Left ventricle myocardium superior (tissue), 1 donor: Measurements from ENCODE around the gene NACA2. TPM values are rescaled to one million over a fixed set of nuclear protein-coding genes. Genes with fewer than 3 reads are reported as not detected.
"Not testable (repeated sequence)": the region's sequence is repeated elsewhere in the genome, so short reads cannot be mapped to it uniquely, and the experiment has no call there.

Experiments
- ATAC-seq: fragments of 200-7000 bp; cut with Tn5 transposase; one replicate; pipeline ENCODE4 v1.9.1; 2020; ENCODE audit warnings: mild to moderate bottlenecking, moderate library complexity
- DNase-seq: peaks from one replicate; pipeline ENCODE4 v3.0.0-alpha.2; 2020
- intact Hi-C: fragments of 100-400 bp; cut with micrococcal nuclease; formaldehyde crosslinking; loops from one replicate; pipeline ENCODE4 v1.11.0; 2022
- total RNA-seq: library from RNA; stranded (reverse); fragmentation: NEBNext Ultra II Directional; extraction: Animal tissue kit (Norgen Biotek cat#: 25700); gene quantifications from one replicate; pipeline ENCODE4 v1.2.1, GENCODE V29; 2021
- donor health status: DM: no; HTN: yes; CAD: no; lungs with severe emphysema.

NACA2 gene
- total RNA-seq, 1 donor from 2014 or later: not detected

DNA sequence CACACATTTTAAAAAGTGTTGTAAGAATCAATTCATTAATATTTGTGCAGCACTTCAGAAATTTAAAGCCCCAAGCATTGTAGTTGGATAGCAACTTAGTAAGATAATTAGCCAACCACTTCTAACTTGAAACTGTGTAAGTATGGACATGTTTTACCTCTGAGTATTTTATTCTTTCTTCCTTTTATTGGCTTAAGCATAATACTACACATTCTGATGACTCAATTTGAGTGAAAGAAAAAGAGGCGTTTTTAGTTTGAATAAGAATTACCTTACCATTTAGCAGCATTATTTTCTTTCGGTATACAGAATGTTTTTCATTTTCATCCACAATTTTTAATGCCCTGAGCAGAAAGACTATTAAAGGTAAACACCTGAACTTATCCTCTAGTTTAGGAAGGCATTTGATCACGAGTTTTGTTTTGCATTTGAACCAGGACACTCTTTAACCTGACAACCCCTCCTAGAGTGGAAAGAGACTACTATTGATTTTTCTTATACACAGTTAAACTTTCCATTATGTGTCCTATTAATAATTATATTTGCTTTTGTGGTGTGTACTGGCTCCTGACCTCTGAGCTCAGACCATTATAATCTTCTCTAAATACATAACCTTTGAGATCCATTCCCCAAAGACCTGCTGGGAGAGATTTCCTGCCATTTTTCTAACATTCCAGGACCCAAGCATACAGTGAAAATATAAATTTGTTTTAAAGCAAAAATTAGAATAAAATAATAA, 9.2 kb downstream of the NACA2 start:
- intact Hi-C loops: no loop called here
- DNase-seq (no peak), ATAC-seq (no peak)

DNA sequence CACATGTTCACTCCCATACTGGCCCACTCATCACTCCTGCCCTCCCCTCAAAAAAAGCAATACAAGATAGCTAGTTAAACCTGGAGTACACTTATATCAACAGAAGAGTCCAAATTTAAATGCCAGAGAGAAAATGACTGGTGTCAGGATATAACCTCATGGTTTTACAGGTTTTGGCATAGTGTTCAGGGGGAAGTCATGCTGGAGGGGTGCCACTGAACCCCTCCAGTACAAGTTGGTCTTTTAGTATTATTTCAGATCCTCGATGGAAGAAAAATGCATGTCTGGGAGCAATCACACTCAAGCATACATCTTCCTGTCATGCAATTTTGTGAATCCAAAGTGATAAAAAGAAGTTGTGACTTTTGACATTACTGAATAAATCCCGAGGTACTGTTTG, 10.5 kb downstream of the NACA2 start:
- DNase-seq: no peak
- ATAC-seq: no peak
- intact Hi-C loops: no loop called here

DNA sequence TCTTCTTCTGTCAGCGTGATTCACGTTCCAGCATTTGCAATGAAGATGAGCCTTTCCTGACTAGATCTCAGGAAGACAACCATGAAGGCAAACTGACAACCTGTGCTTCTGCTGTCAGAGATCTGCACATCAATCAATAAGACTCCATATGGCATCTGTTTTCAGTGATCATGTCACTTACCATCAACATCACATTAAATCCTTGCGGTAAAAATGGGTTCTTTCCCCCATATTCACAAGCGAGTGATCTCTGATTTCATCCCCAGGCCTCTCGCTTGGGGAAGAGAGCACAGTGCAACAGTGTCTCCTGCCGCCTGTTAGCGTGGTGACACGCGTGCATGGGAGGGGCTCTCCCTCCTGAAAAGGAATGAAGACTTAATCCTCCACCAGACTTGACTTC, 11.1 kb downstream of the NACA2 start:
- no peak for DNase-seq
- no peak for ATAC-seq
- intact Hi-C loops: no loop called here

DNA sequence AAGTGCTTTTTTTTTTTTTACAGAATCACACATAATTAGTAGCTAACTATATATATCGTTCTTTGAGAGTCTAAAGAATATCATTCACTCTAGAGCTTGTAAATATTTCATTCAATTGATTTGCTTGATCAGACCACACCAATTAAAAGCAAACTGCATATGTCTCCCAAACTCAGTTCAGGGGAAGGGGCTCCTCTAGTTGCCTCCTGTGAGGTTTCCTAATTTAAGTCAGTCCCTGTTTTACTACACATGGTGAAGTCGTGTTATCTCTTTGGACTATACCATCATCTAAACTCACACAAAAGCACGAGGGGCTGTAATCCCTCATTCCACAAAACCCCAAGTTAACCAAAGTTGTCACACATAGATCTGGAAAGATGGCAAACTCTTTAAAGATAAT, 11.7 kb downstream of the NACA2 start:
- ATAC-seq (no peak), DNase-seq (no peak)
- intact Hi-C loops: no loop called here

DNA sequence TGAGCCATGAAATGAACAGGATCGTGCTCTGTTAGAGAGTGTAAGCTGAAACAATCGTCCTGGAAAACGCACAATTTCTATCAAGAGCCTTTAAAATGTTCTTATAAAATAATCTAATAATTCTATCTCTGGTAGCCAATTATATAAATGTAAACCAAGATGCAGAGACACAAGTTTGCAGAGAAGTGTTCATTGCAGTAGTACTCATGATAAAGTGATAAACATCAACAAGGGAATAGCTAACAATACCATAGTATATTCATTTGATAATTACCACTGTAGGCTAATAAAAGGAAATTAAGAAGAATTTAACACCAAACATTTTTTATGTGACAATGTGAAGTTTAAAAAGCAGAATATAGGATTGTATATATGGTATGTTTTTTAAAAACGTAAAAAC, 12.4 kb downstream of the NACA2 start:
- intact Hi-C loops: no loop called here
- no peak for ATAC-seq

DNA sequence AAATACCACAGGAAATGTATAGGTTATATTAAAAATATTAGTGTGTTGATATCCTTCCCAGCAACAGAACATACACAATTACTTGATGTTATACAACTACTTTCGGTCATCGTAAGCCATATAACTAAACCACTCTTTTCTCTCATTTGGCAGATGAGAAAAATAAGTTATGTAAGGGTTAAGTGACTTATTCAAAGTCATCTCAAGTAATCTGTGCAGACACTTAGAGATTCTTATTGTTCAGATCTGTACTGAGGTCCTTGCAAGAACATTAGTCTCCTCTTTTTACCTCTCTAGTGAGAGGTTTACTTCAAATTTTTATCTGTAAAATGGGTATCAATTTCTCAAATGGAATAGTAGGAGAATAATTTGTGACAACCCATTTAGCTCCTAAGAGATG, 15.0 kb downstream of the NACA2 start:
- intact Hi-C loops: no loop called here
- no peak for DNase-seq
- no peak for ATAC-seq

More for the DNA sequence above, 12.4 kb downstream of the NACA2 start:
- DNase-seq: no peak

DNA sequence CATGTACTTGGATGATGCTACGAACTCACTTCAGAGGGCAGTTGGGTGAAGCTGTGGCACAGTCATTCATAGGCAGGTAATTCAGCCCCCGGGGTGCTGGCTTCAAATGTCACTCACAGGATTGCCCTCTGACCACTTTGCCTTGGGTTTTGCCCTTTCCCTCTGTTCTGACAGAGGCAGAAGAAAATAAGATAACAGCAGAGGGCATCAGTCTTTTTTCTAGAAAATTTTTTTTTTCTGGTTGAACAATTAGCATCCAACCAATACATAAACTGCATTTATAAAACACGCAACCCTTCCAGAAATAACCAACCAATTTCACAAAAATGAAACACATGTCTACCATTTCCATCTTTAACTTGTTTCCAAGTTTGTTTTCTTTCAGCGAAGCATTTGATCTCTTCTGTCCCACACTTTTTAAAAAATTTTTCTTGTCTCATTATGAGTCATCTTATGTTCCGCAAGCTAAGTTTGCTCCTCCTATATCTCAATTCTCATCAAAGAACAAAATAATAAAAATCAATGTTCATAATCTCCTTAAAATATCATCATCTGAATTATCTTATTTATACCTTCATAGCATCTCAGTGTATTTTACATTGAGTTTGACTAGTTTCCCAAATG, 15.6 kb downstream of the NACA2 start:
- ATAC-seq: no peak
- DNase-seq: no peak
- intact Hi-C loops: no loop called here

DNA sequence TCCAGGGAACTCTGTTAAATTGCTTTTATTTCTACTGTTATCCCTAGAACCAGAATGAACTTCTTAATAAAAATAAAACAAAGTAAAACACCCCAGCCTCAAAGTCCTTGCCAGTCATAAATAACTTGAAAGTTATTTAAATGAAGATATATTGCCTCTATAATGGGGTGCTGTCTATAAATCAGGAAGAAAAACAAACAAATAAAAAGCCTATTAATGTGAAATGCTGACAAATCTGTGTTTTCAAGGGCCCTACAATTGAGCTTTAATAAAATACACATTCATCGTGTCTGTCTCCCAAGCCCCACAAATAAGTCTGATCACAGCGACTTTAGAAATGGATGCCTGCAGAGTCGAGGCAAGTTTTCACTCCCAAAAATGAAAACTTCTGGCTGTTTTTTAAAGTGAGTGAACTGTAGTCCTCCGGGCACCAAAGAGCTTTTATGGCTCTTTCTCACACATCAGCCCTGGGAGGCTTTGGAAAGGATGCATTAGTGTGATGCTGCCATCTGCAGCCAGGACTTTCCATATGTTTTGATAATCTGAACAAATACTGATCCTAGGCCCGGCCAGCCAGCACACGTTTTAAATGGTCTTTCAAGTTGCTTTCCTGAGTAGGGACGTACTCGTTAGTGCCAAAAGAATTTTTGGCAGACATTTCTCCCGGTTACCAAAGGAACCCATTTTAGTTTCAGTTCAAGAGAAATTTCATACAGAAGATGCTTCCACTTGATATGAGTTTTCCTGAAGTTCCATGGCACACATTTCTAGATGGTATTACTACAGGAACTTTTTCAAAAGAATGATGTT, 16.3 kb downstream of the NACA2 start:
- no peak for DNase-seq
- intact Hi-C loops: no loop called here
- ATAC-seq: no peak

DNA sequence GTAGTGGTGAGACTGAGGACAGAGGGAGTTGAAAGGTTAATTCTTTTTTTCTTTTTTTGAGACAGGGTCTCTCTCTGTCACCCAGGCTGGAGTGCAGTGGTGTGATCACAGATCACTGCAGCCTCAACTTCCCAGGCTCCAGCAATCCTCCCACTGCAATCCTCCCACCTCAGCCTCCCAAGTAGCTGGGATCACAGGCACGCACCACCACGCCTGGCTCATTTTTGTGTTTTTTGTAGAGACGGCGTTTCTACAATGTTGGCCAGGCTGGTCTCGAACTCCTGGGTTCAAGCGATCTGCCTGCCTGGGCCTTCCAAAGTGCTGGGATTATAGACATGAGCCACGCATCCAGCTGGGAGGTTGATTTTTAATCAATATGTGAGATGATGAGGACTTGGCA, 18.5 kb downstream of the NACA2 start:
- DNase-seq, intact Hi-C loops, ATAC-seq: not testable (repeated sequence)

DNA sequence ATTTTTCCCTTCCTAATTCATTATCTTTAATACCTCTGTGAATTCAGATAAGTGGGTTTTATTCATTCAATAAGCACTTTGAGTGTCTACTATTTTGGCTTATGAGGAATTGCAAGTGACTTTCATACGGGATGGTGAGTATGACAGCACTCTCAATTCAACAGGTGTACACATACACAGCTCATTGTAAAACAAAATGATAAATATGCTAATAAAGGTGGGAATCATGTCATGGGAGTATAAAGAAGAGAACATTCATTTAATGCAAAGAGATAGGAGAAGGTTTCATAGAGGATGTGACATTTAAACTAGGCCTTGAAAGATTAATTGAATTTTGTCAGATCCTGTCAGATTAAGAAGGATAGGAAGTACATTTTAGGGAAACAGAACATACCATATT, 19.4 kb downstream of the NACA2 start:
- ATAC-seq (no peak), DNase-seq (no peak)
- intact Hi-C loops: no loop called here

DNA sequence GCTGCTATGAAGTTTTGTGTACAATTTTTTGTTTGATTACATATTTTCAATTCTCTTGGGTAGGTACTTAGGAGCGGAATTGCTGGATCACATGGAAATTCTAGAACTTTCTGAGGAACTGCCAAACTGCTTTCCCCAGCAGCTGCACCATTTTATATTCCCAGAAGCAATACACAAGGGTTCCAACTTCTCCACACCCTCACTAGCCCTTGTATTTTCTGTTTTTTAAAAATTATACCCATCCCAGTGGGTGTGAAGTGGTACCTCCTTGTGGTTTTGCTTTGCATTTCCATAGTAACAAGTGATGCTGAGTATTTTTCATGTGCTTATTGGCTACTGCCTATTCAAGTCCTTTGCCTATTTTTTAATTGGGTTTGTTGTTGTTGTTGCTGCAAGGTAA, 20.9 kb downstream of the NACA2 start:
- ATAC-seq (no peak), DNase-seq (no peak)
- intact Hi-C loops: no loop called here

DNA sequence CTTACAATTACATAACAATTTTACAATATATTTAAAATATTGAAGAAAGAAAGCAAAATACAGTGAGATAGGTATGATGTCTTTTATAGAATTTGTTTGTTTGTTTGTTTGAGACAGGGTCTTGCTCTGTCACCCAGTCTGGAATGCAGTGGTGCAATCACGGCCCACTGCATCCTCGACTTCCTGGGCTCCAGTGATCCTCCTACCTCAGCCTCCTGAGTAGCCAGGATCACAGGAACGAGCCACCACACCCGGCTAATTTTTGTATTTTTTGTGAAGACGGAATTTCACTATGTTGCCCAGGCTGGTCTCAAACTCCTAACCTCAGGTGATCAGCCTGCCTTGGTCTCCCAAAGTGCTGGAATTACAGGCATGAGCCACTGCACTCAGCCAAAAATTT, 21.5 kb downstream of the NACA2 start:
- intact Hi-C loops, ATAC-seq, DNase-seq: not testable (repeated sequence)

DNA sequence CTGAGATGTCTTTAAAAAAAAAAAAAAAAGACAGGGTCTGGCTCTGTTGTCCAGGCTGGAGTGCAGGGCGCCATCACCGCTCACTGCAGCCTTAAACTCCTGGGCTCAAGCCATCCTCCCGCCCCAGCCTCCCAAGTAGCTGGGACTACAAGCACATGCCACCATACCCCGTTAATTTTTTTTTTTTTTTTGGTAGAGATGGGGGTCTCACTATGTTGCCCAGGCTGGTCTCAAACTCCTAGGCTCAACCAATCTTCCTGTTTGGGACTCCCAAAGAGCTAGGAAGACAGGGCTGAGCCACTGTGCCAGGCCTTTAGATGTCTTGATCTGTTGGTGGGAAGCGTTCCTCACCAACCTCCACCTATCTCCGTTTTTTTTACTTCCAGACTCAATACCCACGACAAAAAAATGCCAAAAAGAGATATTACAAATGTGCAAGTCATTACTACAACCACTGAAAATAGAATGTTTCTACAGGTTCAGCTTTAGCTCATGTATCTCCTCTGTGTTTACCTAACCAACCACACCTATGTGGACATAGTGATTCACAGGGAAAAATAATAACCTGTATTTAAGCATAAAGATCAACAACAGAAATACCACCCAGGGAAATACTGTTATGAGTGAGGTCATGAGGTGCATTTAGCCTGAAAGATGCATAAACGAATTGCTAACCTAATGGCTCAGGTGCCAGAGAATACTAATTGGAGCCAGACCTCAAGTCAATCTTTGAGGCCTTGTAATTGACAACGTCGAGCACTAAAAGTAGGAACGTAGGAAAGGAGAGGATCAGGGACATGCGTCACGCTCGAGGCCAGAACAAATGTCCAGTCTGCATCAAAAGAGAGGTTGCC, 22.6 kb downstream of the NACA2 start:
- intact Hi-C loops: no loop called here

DNA sequence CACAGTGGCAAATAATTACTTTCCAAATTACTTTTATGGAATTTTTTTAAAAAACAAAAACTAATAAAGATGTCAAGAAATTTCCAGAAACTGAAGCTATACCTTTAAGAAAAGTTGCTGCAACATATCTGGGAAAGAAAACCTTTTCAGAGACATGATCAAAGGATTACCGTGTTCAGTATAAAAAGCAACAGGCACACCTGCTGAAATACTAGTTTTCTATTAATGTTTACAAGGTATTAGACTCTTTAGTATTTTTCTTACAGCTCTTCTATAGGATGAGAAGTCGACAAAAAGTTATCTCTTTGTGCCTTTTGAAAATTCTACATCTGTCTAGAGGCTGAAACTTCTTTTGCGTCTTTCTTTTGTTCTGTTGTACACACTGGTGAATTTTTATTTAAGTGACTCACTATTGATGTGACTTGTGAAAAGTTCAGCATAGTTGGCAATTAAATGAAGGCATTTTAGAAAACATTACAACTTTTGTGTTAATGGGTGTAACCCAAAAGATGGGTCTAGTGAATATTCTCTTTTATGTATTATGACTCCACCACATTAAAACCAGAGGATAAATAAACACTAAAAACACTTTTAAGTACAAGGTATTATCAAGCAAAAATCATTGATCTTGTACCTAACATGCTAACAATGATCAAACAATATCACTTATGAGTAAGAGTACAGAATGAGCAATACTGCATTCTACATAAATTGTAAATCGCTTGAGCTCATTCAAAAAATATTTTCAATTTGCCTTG, 23.8 kb downstream of the NACA2 start:
- intact Hi-C loops: no loop called here
- DNase-seq: no peak
- ATAC-seq: no peak

More for the DNA sequence above, 22.6 kb downstream of the NACA2 start:
- no peak for DNase-seq
- ATAC-seq: no peak

DNA sequence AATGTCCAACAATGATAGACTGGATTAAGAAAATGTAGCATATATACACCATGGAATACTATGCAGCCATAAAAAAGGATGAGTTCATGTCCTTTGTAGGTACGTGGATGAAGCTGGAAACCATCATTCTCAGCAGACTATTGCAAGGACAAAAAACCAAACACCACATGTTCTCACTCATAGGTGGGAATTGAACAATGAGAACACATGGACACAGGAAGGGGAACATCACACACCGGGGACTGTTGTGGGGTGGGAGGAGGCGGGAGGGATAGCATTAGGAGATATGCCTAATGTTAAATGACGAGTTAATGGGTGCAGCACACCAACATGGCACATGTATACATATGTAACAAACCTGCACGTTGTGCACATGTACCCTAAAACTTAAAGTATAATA, 24.6 kb downstream of the NACA2 start:
- DNase-seq, ATAC-seq, intact Hi-C loops: not testable (repeated sequence)

DNA sequence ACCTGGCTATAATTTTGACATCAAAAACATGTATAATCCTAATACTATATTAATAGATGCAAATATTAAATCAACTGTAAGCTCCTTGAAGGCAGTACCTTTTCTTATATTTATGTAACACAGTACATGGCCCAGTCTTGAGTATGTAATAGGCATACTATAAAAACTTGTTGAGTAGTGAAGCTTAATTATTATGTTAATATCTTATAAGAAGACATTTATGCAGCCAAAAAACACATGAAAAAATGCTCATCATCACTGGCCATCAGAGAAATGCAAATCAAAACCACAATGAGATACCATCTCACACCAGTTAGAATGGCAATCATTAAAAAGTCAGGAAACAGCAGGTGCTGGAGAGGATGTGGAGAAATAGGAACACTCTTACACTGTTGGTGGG, 25.2 kb downstream of the NACA2 start:
- intact Hi-C loops, ATAC-seq, DNase-seq: not testable (repeated sequence)

DNA sequence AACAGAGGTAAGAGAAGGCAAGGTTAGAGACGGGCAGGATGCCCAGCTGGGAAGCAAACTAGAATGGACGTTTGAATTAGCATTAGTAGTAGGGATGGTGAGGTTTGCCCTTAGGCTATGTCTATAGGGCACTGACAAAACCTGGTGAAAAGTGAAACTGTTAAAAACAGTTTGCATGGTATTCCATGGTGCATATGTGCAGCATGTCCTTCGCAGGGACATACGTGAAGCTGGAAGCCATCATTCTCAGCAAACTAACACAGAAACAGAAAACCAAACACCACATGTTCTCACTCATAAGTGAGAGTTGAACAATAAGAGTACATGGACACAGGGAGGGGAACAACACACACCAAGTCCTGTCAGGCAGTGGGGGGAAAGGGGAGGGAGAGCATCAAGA, 25.8 kb downstream of the NACA2 start:
- intact Hi-C loops: no loop called here
- ATAC-seq: no peak

DNA sequence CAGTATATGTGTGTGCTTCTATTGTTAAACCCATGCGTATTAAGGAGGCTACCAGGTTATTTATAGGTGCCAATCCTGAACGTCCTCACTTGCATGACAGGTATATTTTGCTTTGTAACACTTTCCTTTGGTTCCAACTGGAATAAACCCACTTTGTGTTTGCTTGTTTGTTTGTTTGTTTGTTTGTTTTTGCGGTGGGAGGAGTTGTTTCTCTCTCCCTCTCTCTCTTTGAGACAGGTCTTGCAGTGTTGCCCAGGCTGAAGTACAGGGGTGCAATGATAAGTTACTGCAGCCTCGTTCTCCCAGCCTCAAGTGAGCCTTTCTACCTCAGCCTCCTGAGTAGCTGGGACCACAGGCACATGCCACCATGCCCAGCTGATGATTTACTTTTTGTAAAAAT, 28.7 kb downstream of the NACA2 start:
- no peak for ATAC-seq
- intact Hi-C loops: no loop called here
- no peak for DNase-seq

More for the DNA sequence above, 25.8 kb downstream of the NACA2 start:
- DNase-seq: no peak

DNA sequence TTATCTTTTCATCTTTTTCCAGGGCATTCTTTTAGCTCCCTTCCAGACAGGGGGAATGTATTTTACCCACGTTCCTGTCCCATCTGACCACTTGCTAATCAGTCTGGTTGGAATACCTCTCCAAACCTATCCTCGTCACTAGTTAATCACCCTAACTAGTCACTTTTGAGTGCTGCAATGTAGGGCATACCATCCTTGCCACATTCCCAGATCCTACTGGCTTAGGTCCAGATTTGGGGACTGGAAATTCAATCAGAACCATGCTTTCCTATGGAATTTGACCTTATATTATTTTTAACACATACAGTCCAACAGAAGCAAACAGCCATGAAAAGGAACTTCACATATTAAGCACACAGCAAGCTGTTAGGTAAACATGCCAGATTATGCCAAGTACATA, 29.7 kb downstream of the NACA2 start:
- DNase-seq (no peak), ATAC-seq (no peak)
- intact Hi-C loops: no loop called here
